Inflammatory macrophage treated with lipopolysaccharide for 4 hours (primary cell): ENCODE measurements around the gene MEGF6.

Experiments
- DNase-seq: peaks from one replicate; pipeline ENCODE4 v3.0.0-alpha.2; 2020

MEGF6 gene

GRCh38 chr1:3642919-3643675, 31.8 kb upstream of the MEGF6 start:
- DNase-seq: no peak

- no peak for DNase-seq
Measured at GRCh38 chr1:3641816-3642215, 30.5 kb upstream of the MEGF6 start.

- DNase-seq: no peak
Measured at GRCh38 chr1:3641046-3641760, 29.9 kb upstream of the MEGF6 start.

GRCh38 chr1:3640121-3640837, 29.0 kb upstream of the MEGF6 start:
- DNase-seq: no peak

GRCh38 chr1:3639397-3639911, 28.1 kb upstream of the MEGF6 start:
- no peak for DNase-seq

GRCh38 chr1:3638676-3639075, 27.4 kb upstream of the MEGF6 start:
- no peak for DNase-seq

- DNase-seq: no peak
Measured at GRCh38 chr1:3638027-3638426, 26.7 kb upstream of the MEGF6 start.

GRCh38 chr1:3636531-3636930, 25.2 kb upstream of the MEGF6 start:
- no peak for DNase-seq

GRCh38 chr1:3636080-3636479, 24.8 kb upstream of the MEGF6 start:
- no peak for DNase-seq

- no peak for DNase-seq
Measured at GRCh38 chr1:3634059-3634800, 22.9 kb upstream of the MEGF6 start.

GRCh38 chr1:3633344-3634058, 22.2 kb upstream of the MEGF6 start:
- DNase-seq: no peak

GRCh38 chr1:3632716-3633343, 21.5 kb upstream of the MEGF6 start:
- no peak for DNase-seq

GRCh38 chr1:3632298-3632697, 21.0 kb upstream of the MEGF6 start:
- no peak for DNase-seq

- no peak for DNase-seq
Measured at GRCh38 chr1:3631320-3632260, 20.3 kb upstream of the MEGF6 start.

GRCh38 chr1:3630914-3631313, 19.6 kb upstream of the MEGF6 start:
- no peak for DNase-seq

GRCh38 chr1:3630161-3630611, 18.9 kb upstream of the MEGF6 start:
- no peak for DNase-seq

GRCh38 chr1:3629561-3630160, 18.4 kb upstream of the MEGF6 start:
- no peak for DNase-seq

- DNase-seq: no peak
Measured at GRCh38 chr1:3628445-3628844, 17.1 kb upstream of the MEGF6 start.

GRCh38 chr1:3627515-3628253, 16.4 kb upstream of the MEGF6 start:
- no peak for DNase-seq
